Epidermal melanocyte (primary cell): ENCODE results near the gene AMACR.
A peak's percentile ranks its signal among the peaks of the same experiment; 100 is the strongest.

ENCODE experiments used
- DNase-seq: peaks from one replicate; pipeline ENCODE4 v3.0.0; 2011; ENCODE audit warnings: low spot score; ENCODE audit not compliant: insufficient read length

AMACR gene

DNA sequence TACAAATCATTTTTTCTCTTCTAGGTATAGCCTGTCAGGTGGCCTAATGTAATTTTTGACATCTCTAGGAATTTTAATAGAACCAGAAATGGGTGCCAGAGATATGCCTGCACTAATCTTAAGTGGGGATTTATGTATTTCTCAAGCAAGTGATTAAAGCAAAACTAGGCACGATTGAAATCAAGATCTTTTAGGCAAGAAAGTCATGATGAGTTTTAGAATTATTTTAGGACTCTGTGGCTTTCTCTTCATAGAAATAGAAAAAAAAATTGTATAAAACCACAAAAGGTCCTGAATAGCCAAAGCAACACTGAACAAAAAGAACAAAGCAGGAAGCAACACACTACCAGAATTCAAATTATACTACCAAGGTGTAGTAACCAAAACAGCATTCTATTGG is 952 bp upstream of the AMACR start:
- no peak for DNase-seq

DNA sequence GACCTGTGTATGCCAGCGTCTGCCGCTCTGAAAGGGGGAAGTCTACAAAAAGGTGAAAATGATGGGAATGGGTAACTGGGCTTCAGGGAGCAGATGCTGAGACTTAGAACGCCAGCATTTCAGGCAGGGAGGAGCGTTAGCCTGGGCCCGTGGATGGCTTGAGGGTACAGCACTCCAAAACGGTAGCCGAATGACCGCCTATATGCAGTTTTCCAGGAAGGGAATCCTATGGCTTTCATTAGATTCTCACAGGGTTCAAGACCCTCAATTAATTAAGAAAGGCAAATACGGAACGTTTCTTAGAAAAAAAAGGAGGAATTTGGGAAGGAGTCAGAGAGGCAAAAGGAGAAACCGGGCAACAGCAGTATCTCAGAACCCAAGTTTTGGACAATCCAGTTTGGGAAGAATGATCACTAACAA is 639 bp downstream of the AMACR start:
- no peak for DNase-seq

DNA sequence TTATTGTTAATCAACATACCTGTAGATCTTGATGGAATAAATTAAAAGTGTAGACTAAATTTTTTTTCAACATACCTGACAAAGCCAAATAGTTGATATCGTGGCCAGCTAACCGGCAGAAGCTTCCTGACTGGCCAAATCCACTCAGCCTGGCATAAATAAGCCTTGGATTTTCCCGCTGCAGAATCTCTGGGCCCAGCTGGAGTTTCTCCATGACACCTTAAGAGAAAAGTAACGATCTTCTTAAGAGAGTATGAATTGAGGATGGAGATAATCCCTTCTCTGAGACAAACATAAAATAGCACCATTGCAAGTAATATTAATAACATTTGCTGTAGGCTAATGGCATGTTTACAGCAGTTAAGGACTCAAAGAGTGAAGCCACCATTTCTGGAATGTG is 2.2 kb downstream of the AMACR start:
- DNase-seq, result no peak

DNA sequence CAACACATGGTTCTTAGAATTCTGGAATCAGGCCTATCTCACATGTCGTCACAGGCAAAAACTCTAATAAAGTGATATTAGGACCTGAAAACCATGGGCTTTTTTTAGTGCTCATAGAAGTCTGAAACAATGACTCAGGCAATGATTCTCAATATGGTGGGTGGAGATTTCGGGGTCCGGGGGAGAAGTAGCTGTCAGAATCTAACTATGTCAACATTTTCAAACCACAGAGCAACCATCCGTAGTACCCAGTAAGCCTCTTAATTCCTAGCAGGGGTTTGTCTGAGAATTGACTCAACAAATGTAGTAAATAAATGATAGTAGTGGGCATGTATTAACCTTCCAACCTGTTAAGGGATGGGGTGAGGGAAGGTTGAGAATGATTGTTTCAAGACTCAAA is 2.6 kb downstream of the AMACR start:
- DNase-seq, result no peak

DNA sequence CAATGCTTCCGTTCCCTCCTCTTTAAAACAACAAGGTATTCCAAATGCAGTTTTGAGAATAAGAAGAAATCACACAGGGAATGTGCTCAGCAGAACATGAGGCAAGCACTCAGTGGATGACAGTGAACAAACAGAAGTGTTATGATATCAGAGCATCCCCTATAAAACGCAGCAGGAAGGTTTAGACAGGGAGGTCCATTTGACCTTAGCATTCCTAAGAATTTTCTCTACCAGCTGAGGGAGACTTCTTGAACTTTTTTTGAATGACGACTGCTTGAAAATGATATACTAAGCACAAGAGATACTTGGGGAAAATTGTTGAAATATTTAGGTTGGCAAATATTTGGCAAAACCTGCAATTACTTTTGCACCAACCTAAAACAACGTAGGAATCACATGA is 3.9 kb downstream of the AMACR start:
- no peak for DNase-seq

DNA sequence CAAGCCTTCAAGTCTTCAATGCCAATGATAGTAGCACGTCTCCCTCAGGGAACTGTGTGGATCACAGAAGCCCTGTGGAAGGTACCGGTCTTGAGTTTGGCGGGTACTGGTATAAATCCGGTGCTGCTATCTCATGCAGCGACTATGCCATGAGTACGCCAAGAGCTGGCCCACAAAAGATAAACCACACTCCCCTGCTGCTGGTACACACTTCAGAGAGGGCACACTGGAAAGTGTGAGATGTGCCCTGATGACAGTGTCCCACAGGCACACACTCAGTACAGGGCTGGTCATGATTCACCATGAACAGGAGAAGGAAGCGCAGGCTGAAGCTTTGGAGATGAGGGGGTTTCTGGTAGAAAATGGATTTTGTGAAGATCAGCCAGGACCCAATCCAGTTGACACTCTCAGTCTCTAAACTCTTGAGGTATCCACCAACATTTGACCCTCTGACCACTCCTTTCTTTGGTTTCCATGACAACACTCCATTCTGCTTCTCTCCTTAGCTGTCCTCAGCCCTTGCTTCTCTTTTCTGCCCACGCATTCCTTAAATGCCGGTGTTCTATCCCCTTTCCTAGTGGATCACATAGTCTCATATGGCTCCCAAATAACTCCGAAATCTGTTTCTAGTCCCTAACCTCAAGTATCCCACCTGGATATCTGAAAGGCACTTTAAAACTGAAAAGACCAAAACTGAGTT is 5.1 kb downstream of the AMACR start:
- no peak for DNase-seq

DNA sequence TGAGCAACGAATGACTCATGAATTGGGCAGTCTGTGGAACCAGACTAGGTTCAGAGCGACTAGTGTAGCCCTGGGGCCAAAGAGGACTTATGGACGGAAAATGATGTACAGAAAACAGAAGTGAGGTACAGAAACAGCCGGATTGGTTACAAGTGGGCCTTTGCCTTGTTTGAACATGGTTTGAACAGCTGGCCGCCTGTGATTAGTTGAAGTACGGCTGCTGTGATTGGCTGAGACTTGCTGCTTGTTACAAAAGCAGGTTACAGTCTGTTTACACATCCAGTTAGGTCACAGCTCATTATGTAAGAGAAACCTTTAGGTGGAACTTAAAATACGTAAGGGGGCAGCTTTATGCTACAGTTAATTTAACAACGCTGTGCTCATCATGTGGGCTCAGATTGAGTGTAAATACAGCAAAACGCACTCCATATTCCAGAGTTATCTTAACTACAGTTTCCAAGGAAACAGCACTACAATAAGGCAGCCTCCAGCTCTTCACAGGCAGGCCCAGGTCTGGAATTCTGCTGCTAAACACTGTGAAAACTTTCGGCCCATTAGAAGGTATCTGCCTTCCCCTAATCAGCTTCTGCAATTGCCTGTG is 6.5 kb downstream of the AMACR start:
- DNase-seq, result no peak

DNA sequence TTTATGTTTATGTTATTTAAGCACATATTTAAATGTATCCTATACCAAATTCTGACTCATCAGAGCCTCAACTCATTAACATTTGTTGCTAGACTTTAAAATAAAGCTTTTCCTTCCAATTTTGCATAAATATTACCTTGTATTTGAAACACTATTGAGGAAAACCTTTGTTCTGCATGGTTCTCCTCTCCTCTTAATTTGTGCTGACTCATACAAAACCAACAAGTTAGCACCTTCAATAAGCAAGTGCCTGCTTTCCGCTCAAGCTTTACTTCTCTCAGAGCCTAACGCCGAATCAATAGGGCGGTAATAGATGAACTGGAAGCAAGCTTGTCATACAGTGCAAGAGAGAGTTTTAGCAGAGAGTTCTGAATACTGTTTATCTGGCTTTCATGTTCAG is 7.9 kb downstream of the AMACR start:
- no peak for DNase-seq

DNA sequence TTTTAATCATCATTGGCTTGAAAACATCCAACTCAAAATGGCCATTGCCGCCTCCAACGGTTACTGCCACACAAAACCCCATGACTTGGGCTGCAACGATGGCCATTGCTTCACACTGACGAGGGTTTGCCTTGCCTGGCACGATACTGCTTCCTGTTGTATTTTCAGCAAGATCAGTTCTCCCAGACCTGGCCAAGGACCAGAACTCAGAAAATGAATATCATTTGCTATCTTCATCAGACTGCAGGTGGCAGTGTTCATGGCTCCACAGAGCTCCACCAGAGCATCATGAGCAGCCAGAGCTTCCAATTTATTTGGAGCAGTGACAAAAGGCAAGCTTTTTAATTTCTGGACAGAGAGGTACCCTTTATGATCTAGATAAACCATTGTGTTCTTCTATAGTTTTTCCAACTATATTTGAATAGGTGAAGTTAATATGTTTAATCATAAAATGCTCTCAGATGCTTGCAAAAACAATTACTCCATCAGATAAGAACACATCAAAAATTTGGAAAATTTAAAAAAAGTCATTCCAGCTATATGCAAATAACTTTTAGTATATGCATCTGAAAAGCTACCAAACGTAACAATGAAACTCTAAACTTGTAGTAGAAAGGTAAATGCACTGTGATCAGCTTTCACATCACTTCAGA is 10.4 kb downstream of the AMACR start:
- DNase-seq, result peak; percentile 50

DNA sequence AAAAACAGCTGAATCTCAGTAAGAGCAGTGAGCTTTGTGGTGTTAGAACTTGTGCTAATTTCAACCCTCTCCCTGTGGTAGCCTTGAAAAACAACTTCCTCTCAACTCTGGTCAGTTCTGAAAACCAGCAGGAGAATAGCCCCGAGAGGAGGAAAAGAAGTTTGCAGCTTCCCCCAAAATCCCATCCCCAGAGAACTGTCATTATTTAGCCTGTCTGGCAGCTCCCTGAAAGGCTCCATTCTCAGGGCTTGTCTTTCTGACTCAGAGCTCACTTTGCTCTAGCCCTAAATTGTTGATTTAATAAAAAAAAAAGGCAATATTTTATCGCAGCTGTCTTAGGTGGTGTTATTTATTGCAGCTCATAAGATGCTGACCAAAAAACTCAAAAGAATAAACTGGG is 12.0 kb downstream of the AMACR start:
- DNase-seq, result no peak

DNA sequence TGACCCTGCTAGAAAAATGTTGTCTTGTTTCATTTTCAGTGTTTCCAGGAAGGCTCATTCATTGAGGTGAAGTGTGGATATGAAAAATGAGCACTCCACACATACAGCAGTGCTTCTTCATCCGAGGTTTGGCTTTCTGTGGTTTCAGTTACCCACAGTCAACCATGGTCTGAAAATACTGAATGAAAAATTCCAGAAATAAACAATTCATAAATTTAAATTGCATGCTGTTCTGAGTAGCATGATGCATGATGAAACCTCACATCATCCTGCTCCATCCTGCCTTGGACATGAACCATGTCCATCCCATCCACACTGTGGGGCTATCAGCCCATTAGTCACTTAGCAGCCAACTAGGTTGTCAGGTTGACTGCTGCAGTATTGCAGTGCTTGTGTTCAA is 13.0 kb downstream of the AMACR start:
- no peak for DNase-seq

DNA sequence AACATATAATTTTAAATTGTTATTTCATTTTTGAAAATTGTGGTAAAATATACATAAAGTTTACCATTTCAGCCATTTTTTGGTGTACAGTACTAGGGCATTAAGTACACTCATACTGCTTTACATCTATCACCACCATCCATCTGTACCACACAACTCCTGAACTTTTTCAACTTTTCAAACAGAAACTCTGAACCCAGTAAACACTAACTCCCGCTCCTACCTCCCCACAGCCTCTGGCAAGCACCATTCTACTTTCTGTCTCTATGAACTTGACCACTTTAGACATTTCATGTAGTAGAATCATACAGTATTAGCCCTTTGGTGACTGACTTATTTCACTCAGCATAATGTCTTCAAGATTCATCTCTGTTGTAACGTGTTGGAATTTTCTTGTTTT is 15.0 kb downstream of the AMACR start:
- DNase-seq, result no peak

DNA sequence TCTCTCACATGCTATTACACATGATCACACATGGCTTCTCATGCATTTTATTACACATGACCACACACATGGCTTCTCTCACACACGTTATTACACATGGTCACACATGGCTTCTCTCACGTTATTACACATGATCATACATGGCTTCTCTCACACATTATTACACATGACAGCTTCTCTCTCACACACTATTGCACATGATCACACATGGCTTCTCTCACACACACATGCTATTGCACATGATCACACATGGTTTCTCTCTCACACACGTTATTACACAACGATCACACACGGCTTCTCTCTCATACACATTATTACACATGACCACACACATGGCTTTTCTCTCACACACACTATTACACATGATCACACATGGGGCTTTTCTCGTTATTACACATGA is 22.4 kb downstream of the AMACR start:
- no peak for DNase-seq

DNA sequence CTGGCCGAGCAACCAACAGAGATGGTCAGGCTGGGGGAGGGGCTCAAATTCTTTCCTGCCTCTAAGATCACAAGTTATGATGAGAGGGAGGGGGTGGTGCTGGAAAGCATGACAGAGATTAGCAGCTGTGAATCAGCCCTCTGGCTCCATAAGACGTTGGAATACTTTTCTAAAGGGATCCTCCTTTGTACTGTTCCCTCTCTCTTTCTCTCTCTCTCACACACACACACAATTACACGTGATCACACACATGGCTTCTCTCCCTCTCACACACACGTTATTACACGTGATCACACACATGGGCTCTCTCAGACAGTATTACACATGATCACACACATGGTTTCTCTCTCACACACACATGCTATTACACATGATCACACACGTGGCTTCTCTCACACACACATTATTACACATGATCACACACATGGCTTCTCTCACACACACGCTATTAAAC is 23.2 kb downstream of the AMACR start, which contains the start of gene SLC45A2:
SLC45A2 (minus strand) TSS at position 23 of the 454 bp plus-strand sequence. CDS start 110 bp downstream, outside the sequence.
- DNase-seq, result no peak

DNA sequence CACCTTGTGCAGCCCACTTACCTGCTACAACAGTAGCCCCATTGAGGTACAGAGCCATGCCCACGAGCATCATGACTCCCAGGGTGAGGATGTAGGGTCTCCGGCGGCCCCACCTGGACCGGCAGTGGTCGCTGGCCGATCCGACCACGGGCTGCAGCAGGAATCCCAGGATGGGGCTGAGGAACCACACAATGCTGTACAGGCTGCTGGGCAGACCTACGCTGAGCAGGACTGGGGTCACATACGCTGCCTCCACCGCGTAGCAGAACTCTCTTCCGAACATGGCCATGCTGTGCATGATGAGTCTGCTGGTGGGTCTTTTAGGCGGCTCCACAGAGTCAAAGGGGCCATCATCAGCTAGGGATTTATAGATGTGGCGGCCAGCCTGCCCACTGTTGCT is 23.7 kb downstream of the AMACR start:
- no peak for DNase-seq

DNA sequence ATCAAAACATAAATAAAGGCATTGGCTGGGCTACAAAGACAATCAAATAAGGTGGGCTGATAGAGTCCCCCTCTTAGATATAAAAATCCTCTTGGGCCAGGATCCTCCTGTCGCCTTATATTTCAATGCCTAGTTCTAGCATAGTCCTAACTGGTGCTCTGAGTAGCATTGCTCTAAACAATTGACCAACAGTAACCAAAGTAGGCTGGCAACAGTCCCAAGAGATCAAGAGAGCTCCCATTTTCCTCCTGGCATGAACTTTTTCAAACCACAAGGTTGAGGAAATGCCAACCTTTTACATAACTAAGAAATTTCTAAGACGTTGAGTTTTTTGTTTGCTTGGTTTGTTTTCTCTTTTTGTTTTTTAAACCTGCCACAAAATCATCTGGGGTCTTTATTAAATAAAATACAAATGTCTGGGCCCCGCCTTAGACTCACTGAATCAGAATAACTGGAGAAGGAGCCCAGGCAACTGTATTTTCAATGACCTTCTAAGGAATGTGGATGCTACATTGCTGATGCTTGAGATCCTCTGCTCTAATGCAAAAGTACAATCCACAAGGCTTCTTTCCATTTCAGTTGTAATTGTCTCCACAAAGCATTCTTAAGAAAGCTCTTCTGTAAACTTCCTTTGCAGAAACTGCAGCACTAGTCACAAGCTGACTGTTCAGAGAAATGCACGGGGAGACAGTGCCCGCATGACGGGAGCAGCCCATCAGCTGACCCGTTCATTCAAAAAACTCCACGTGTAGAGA is 26.3 kb downstream of the AMACR start:
- DNase-seq, result peak; percentile 53

DNA sequence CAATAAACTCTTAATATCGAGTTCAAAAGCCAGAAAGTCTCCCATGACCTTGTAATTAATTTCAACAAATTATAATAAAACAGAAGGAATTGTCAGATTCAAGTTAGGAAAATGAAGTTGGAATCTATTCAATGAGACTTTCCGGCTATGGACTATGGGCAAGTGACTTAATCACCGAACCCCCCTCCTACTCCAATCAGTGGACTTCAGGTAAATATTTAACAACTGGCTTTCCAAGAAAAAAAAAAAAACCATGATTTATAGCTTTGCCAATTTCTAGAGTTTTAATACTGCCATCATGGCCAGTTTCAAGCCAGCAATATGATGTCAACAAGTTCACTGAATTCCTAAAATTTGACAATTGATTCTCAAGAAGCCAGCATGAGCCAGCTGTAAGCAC is 27.8 kb downstream of the AMACR start:
- no peak for DNase-seq

DNA sequence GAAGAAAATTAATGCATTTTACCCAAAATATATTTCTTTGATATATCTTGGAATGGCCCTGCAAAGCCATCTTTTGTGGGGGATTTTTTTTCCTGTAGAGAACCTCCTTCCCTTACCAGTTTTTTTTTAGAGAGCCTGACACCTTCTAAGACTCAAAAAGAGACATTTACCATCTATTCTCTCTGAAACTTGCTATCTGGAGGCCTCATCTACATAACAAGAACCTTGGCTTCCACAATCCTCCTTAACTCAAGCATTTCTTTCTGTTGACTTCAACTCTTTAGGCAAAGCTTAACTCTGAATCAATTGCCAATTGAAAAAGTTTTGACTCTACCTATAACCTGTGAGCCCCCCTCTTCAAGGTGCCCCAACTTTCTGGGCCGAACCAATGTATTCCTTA is 29.5 kb downstream of the AMACR start:
- no peak for DNase-seq

DNA sequence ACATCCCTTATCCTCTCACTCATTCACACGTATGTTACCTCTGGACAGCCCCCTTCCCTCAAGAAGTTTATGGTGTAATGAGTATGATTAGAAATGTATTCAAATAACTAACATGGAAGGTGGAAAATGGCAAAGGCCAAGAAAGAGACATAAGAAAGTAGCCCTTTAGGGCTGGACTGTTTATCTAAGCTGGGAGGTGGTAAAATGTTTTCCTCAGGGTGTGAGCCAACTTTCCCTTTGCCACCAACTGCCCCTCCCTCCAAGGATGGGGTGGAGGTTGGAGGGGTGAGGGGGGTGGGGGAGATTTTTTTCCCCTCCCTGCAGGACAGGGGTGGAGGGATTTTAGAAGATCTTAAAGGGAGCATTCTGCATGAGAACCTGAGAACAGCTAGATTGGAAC is 31.5 kb downstream of the AMACR start:
- no peak for DNase-seq

DNA sequence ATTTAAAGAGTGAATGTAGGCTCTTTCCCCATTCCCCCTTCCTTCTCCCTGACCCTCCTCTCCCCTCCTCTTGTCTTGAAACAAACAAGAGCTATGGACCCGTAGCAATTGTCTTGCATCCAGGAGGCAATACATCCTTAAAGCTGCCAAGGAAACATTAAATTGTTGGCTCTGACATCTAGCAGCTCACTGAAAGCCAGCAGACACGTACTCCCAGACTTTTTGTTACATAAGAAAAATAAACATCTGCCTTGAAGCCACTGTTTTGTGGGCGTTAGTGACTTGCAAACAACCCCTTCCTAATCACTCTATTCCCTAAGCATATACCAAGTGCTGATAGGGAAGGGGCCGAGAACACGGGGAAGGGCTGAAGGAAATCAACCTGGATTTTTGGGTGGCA is 32.0 kb downstream of the AMACR start:
- DNase-seq, result no peak

DNA sequence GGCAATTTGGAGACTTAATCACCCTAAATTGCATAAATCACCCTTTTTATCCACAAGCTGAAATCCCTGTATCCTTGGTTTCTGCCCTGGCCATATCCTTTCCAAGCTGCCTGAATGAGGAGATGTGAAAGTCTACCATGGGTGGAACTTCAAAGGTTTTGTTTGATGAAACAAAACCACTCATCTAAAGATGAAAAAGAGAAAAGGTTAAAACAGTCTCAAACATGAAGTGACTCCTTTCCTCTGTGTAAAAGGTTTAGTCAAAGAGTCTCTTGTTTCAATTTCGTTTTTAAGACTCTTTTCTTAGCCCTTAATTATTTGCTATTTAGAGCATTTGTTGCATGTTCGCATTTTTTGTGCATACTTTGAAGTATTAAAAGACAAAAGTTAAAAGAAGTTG is 34.6 kb downstream of the AMACR start:
- DNase-seq, result no peak
